Measurements from ENCODE around the gene EVA1C. TPM values are rescaled to one million over a fixed set of nuclear protein-coding genes. Genes with fewer than 3 reads are reported as not detected.

Gene EVA1C
- total and polyA plus RNA-seq, 2 donors (not counting 1 experiment from before 2014, with no cell fraction given): 2.4 to 4.6 TPM

GRCh38 chr21:32477424-32477745 lies 64.9 kb downstream of the EVA1C start:
- Histone ChIP-seq H3K27me3 (ENCODE audit: control insufficient read depth, insufficient read depth, low read length) (no peaks in the 10 kb centered on the region), H2AFZ (ENCODE audit: low read length) (no peak overlapping the region), H3K4me2 (ENCODE audit: extremely low read depth, insufficient read depth, low read length) (no peak overlapping the region), H3K79me2 (ENCODE audit: control insufficient read depth, insufficient read depth, low read length) (no peaks in the 10 kb centered on the region), H3K27ac (ENCODE audit: insufficient read depth, low read length) (no peak overlapping the region), H3K4me1 (ENCODE audit: control insufficient read depth, extremely low read depth, insufficient read depth, low read length) (no peaks in the 10 kb centered on the region), H4K20me1 (ENCODE audit: control insufficient read depth, extremely low read depth, insufficient read depth, low read length) (no peaks in the 10 kb centered on the region), H3K36me3 (ENCODE audit: control insufficient read depth, insufficient read depth, low read length) (no peaks in the 10 kb centered on the region), H3K9ac (ENCODE audit: insufficient read depth, low read length) (no peak overlapping the region), H3K4me3 (replicated peaks in 1 of 4; ENCODE audit: control extremely low read depth in 1 of 4, insufficient read depth in 1 of 4, low read depth in 3 of 4, low read length in 4 of 4) (no peak overlapping the region), H3K9me3 (ENCODE audit: control insufficient read depth, insufficient read depth, low read depth, low read length) (no peaks in the 10 kb centered on the region)
- TF ChIP-seq, protein P1, sequence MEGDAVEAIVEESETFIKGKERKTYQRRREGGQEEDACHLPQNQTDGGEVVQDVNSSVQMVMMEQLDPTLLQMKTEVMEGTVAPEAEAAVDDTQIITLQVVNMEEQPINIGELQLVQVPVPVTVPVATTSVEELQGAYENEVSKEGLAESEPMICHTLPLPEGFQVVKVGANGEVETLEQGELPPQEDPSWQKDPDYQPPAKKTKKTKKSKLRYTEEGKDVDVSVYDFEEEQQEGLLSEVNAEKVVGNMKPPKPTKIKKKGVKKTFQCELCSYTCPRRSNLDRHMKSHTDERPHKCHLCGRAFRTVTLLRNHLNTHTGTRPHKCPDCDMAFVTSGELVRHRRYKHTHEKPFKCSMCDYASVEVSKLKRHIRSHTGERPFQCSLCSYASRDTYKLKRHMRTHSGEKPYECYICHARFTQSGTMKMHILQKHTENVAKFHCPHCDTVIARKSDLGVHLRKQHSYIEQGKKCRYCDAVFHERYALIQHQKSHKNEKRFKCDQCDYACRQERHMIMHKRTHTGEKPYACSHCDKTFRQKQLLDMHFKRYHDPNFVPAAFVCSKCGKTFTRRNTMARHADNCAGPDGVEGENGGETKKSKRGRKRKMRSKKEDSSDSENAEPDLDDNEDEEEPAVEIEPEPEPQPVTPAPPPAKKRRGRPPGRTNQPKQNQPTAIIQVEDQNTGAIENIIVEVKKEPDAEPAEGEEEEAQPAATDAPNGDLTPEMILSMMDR (conservative IDR thresholded peaks at IDR 0.05 in 1 of 2, IDR thresholded peaks at IDR 0.05 in 1 of 2; ENCODE audit: low read depth in 1 of 2, low read length in 2 of 2): no peak
- TF ChIP-seq EZH2 (IDR thresholded peaks at IDR 0.05; ENCODE audit: low read length, missing control alignments): no peak
- DNase-seq (ENCODE audit: low read depth in 2 of 2): no peak

DNA sequence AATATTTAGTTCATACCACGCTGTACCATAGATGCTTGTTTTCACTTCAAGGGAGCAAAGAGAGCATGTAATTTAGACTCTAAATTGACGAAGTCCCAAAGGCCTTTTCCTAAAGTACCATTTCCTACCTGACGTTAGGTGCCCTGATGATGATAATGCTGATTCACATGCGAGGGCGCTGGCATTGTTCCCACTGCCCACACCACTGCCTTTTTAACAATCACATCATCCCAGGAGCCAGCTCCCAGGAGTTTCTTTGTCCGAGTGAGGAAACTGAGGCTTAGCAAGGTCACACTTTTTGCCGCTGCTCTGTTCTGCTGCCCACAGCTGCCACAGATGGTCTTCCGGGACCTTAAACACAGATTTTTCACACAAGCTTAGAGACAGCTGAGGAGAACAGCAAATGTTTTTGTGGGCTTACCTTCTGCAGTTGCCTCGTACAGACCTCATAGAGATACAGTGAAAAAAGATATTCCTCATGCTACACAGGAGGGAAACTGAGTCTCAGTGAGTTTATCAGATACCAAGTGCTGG lies 69.4 kb downstream of the EVA1C start:
- Histone ChIP-seq H3K4me3 (replicated peaks in 1 of 4; ENCODE audit: control extremely low read depth in 1 of 4, insufficient read depth in 1 of 4, low read depth in 3 of 4, low read length in 4 of 4) (no peak overlapping the region), H3K36me3 (ENCODE audit: control insufficient read depth, insufficient read depth, low read length) (no peaks in the 10 kb centered on the region), H3K4me1 (ENCODE audit: control insufficient read depth, extremely low read depth, insufficient read depth, low read length) (no peaks in the 10 kb centered on the region), H2AFZ (ENCODE audit: low read length) (no peak overlapping the region), H4K20me1 (ENCODE audit: control insufficient read depth, extremely low read depth, insufficient read depth, low read length) (no peaks in the 10 kb centered on the region), H3K79me2 (ENCODE audit: control insufficient read depth, insufficient read depth, low read length) (no peaks in the 10 kb centered on the region), H3K27ac (ENCODE audit: insufficient read depth, low read length) (no peak overlapping the region), H3K9ac (ENCODE audit: insufficient read depth, low read length) (no peak overlapping the region), H3K27me3 (ENCODE audit: control insufficient read depth, insufficient read depth, low read length) (no peaks in the 10 kb centered on the region), H3K9me3 (ENCODE audit: control insufficient read depth, insufficient read depth, low read depth, low read length) (no peaks in the 10 kb centered on the region), H3K4me2 (ENCODE audit: extremely low read depth, insufficient read depth, low read length) (no peak overlapping the region)
- no peak for DNase-seq (ENCODE audit: low read depth in 2 of 2)
- TF ChIP-seq, protein P1 (conservative IDR thresholded peaks at IDR 0.05 in 1 of 2, IDR thresholded peaks at IDR 0.05 in 1 of 2; ENCODE audit: low read depth in 1 of 2, low read length in 2 of 2): no peak
- no peak for TF ChIP-seq EZH2 (IDR thresholded peaks at IDR 0.05; ENCODE audit: low read length, missing control alignments)

- Histone ChIP-seq H3K9me3 (ENCODE audit: control insufficient read depth, insufficient read depth, low read depth, low read length) (no peaks in the 10 kb centered on the region), H3K36me3 (ENCODE audit: control insufficient read depth, insufficient read depth, low read length) (no peaks in the 10 kb centered on the region), H3K4me3 (replicated peaks in 1 of 4; ENCODE audit: control extremely low read depth in 1 of 4, insufficient read depth in 1 of 4, low read depth in 3 of 4, low read length in 4 of 4) (no peak overlapping the region), H3K9ac (ENCODE audit: insufficient read depth, low read length) (no peak overlapping the region), H2AFZ (ENCODE audit: low read length) (no peak overlapping the region), H3K79me2 (ENCODE audit: control insufficient read depth, insufficient read depth, low read length) (no peaks in the 10 kb centered on the region), H3K4me1 (ENCODE audit: control insufficient read depth, extremely low read depth, insufficient read depth, low read length) (no peaks in the 10 kb centered on the region), H3K27ac (ENCODE audit: insufficient read depth, low read length) (no peak overlapping the region), H3K4me2 (ENCODE audit: extremely low read depth, insufficient read depth, low read length) (no peak overlapping the region), H3K27me3 (ENCODE audit: control insufficient read depth, insufficient read depth, low read length) (no peaks in the 10 kb centered on the region), H4K20me1 (ENCODE audit: control insufficient read depth, extremely low read depth, insufficient read depth, low read length) (no peaks in the 10 kb centered on the region)
- TF ChIP-seq EZH2 (IDR thresholded peaks at IDR 0.05; ENCODE audit: low read length, missing control alignments): no peak
- TF ChIP-seq, protein P1 (conservative IDR thresholded peaks at IDR 0.05 in 1 of 2, IDR thresholded peaks at IDR 0.05 in 1 of 2; ENCODE audit: low read depth in 1 of 2, low read length in 2 of 2): no peak
- DNase-seq (ENCODE audit: low read depth in 2 of 2): no peak
These were observed 70.2 kb downstream of the EVA1C start for GRCh38 chr21:32482565-32483292.
